DND-41 (cell line): ENCODE data around the gene ETDB.
"Not testable (repeated sequence)": the region's sequence is repeated elsewhere in the genome, so short reads cannot be mapped to it uniquely, and the experiment has no call there.

Source experiments
- ATAC-seq: fragments of 200-7000 bp; cut with Tn5 transposase; 3 replicates; pipeline ENCODE4 v1.9.1; 2021; ENCODE audit warnings: low read depth; ENCODE audit not compliant: insufficient read depth
- DNase-seq: peaks from one replicate; pipeline ENCODE4 v3.0.0-alpha.2; 2020
- H2AFZ ChIP-seq: 2 replicates; pipeline ENCODE4 v1.6.0; 2012; ENCODE audit warnings: low read depth, low read length
- H3K27ac ChIP-seq: 2 replicates; pipeline ENCODE4 v1.5.1; 2012; ENCODE audit warnings: low read length, inconsistent platforms
- H3K27me3 ChIP-seq: fragments of 200-600 bp; sonication (generic); 2 replicates; pipeline ENCODE4 v1.6.0; 2012; ENCODE audit warnings: low read length, mild to moderate bottlenecking, inconsistent platforms; ENCODE audit not compliant: insufficient read depth, poor library complexity
- H3K36me3 ChIP-seq: 2 replicates; pipeline ENCODE4 v1.5.1; 2012; ENCODE audit warnings: low read length, inconsistent platforms; ENCODE audit not compliant: insufficient read depth
- H3K4me1 ChIP-seq: 2 replicates; pipeline ENCODE4 v1.5.1; 2012; ENCODE audit warnings: mild to moderate bottlenecking, low read length; ENCODE audit not compliant: insufficient read depth
- H3K4me2 ChIP-seq: 2 replicates; pipeline ENCODE4 v1.6.0; 2012; ENCODE audit warnings: mild to moderate bottlenecking, moderate library complexity, low read length, inconsistent platforms; ENCODE audit not compliant: insufficient read depth
- H3K4me3 ChIP-seq, 2 experiments: fragments of 200-600 bp in 1 of 2; shearing (Covaris generic) in 1 of 2; 2 replicates each; pipeline ENCODE4 v1.5.1; 2012 to 2016; ENCODE audit warnings: inconsistent platforms in 2 of 2, low read length in 2 of 2, mild to moderate bottlenecking in 2 of 2, low read depth in 1 of 2, moderate library complexity in 1 of 2
- H3K79me2 ChIP-seq: 2 replicates; pipeline ENCODE4 v1.6.0; 2012; ENCODE audit warnings: low read length, inconsistent platforms; ENCODE audit not compliant: insufficient read depth
- H3K9ac ChIP-seq: 2 replicates; pipeline ENCODE4 v1.6.0; 2012; ENCODE audit warnings: low read depth, mild to moderate bottlenecking, inconsistent platforms, low read length, moderate library complexity
- H3K9me3 ChIP-seq: 2 replicates; pipeline ENCODE4 v1.5.1; 2012; ENCODE audit warnings: low read length, moderate library complexity, mild to moderate bottlenecking, inconsistent platforms; ENCODE audit not compliant: insufficient read depth, severe bottlenecking
- H4K20me1 ChIP-seq: 2 replicates; pipeline ENCODE4 v1.6.0; 2012; ENCODE audit warnings: low read length; ENCODE audit not compliant: insufficient read depth
- CTCF ChIP-seq: IDR thresholded peaks from 2 replicates; pipeline ENCODE4 v1.5.1; 2012; ENCODE audit warnings: borderline replicate concordance, low read length, moderate library complexity, mild to moderate bottlenecking; ENCODE audit not compliant: poor library complexity, severe bottlenecking; ENCODE audit errors: extremely low read depth
- EZH2 ChIP-seq: IDR thresholded peaks from 3 replicates; pipeline ENCODE4 v1.6.1; 2012; ENCODE audit warnings: borderline replicate concordance, low read depth, mild to moderate bottlenecking, moderate library complexity, low read length, inconsistent platforms; ENCODE audit not compliant: severe bottlenecking

ETDB gene

DNA sequence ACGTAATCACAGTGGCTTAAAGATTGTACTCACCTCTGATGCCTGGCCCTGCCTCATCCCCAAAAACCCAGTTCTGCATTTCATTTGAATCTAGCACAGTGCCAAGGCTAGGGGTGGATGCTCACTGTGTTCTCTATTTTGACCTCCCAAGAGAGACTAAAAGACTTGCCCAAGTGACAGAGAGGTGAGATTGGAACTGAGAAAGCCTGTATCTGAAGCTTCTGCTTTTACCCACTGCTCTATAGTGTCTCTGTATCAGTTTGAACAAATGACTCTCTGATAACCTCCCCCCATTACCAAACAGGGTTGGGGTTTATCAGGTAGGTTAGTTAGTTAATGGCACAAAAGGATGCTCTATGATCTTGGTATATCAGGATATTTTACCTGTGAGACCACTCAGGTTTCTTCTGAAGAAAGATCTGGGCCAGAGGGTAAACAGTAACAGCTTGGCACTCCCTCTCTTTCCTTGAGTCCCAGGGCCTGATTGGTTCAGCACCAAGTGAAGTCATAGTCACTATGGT lies at the start of gene ETDB:
Gene ETDB, minus strand, starts transcription at position 471 of the 521 bp plus-strand sequence. CDS start 1,265 bp downstream, outside the sequence.
- H3K27me3 ChIP-seq, DNase-seq, H2AFZ ChIP-seq, H3K4me1 ChIP-seq, ATAC-seq, H3K4me3 ChIP-seq, H4K20me1 ChIP-seq, H3K36me3 ChIP-seq, H3K79me2 ChIP-seq, H3K4me2 ChIP-seq, H3K27ac ChIP-seq, H3K9me3 ChIP-seq, H3K9ac ChIP-seq: not testable (repeated sequence)

DNA sequence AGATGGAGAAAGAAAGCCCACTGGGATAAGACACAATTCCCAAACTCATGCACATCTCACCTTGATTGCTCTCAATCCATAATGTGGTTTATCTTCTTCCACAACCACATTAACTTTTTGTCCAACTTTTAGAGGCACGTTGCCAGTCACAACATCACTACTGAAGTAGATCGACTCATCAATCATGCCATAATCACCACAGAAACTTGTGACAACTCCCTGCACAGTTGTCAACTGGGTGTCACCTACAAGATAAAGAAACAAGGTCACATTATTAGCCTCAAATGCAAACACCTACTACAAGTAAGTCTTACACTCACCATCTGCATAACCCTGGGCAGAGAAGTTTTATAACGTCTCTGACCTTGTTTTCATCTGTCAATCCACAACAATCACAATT lies 49.2 kb upstream of the ETDB start:
- not testable (repeated sequence) for H3K4me3 ChIP-seq, H3K4me1 ChIP-seq, H3K4me2 ChIP-seq, H2AFZ ChIP-seq, H3K9me3 ChIP-seq, H3K79me2 ChIP-seq, H3K36me3 ChIP-seq, DNase-seq, H3K9ac ChIP-seq, H3K27me3 ChIP-seq, H4K20me1 ChIP-seq, ATAC-seq, H3K27ac ChIP-seq

DNA sequence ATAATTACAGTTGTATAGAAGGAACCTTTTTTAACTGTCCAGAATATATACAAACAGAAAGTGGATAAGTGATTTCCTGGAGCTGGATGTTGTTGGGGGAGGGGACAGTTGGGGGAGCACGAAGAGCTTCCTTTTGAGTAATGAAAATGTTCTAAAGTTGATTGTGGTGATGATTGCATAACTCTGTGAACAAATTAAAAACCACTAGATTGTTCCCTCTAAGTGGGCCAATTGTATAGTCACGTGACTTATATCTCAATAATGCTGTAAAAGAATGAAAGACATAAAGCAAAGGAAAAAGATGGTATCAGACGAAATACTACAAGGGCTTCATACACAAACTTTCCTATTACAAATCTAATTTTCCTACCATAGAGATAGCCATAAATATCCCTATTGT lies 48.2 kb upstream of the ETDB start:
- Histone ChIP-seq H3K4me1 (no peaks in the 10 kb centered on the region), H3K79me2 (no peaks in the 10 kb centered on the region), H4K20me1 (no peaks in the 10 kb centered on the region), H3K4me3 (no peak overlapping the region), H3K4me2 (no peak overlapping the region), H2AFZ (no peak overlapping the region), H3K9me3 (no peaks in the 10 kb centered on the region), H3K27ac (no peak overlapping the region), H3K36me3 (no peaks in the 10 kb centered on the region), H3K27me3 (no peaks in the 10 kb centered on the region), H3K9ac (no peak overlapping the region)
- ATAC-seq (no peak), DNase-seq (no peak)
- TF ChIP-seq CTCF (no peak), EZH2 (no peak)

DNA sequence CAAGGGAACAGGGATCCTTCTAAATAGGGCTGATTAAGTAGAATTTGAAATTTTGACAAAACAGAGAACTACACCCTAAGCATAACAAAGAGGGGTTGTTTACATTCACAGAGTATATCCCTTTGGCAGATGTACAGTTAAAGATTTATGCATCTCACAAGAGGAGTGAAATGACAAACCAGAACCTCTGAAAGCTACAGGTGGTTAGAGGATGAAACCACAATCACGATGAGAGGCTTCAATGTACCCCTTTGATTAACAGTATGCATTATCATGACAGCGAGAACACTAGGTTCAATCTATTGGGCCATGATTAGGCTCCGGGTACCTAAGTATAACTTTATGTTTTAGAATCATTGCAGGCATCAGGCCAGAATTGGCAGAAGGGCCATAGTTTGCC lies 34.4 kb upstream of the ETDB start:
- not testable (repeated sequence) for H3K79me2 ChIP-seq, H3K36me3 ChIP-seq, H2AFZ ChIP-seq, H3K9me3 ChIP-seq, DNase-seq, H3K4me1 ChIP-seq, H3K27ac ChIP-seq, H3K27me3 ChIP-seq, H3K4me3 ChIP-seq, H3K9ac ChIP-seq, H3K4me2 ChIP-seq, ATAC-seq, H4K20me1 ChIP-seq

- H3K4me3 ChIP-seq, H3K27ac ChIP-seq, H3K9ac ChIP-seq, ATAC-seq, H3K27me3 ChIP-seq, H3K4me1 ChIP-seq, H3K9me3 ChIP-seq, H4K20me1 ChIP-seq, H3K36me3 ChIP-seq, H3K4me2 ChIP-seq, H3K79me2 ChIP-seq, H2AFZ ChIP-seq, DNase-seq: not testable (repeated sequence)
Measured at GRCh38 chrX:135126145-135126544, 5.8 kb upstream of the ETDB start.

DNA sequence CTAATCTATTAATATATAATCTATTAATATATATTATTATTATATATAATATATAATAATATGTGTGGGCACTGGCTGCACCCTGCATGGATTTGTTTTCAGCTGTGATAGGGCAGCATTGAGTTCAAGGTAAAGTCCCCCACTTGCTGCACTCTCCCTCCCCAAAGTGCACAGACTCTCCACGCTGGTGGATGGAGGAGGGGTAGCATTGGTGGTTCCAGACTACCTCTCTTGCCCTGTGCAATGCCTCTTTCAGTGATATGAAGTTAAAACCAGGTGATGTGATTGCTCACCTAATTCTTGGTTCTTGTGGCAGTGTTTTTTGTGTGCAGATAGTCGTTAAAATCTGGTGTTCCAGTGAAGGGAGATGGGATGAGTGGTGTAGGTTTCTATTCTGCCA lies 4.3 kb downstream of the ETDB start:
- not testable (repeated sequence) for ATAC-seq, H3K9ac ChIP-seq, H2AFZ ChIP-seq, H3K4me3 ChIP-seq, H3K27ac ChIP-seq, H3K4me1 ChIP-seq, DNase-seq, H3K27me3 ChIP-seq, H3K36me3 ChIP-seq, H4K20me1 ChIP-seq, H3K4me2 ChIP-seq, H3K9me3 ChIP-seq, H3K79me2 ChIP-seq
